NOMO-1 (cell line): ENCODE results near the gene TAOK3.

Source experiments
- DNase-seq, 2 experiments: peaks; one replicate each; lab custom pipeline; 2025; ENCODE audit not compliant: unreplicated experiment in 2 of 2; lab: John Stamatoyannopoulos, UW

TAOK3 gene

GRCh38 chr12:118344829-118345228 lies 27.9 kb downstream of the TAOK3 start:
- no peak for DNase-seq

GRCh38 chr12:118342090-118342489 lies 30.6 kb downstream of the TAOK3 start:
- peak in 1 of 2 experiments; percentile 27 for DNase-seq

- no peak for DNase-seq
These were observed 35.4 kb downstream of the TAOK3 start for GRCh38 chr12:118337194-118337838.

GRCh38 chr12:118336123-118336522 lies 36.6 kb downstream of the TAOK3 start:
- no peak for DNase-seq

- DNase-seq: peak; percentile 32 to 62
These were observed 37.7 kb downstream of the TAOK3 start for GRCh38 chr12:118334939-118335567.

GRCh38 chr12:118334241-118334640 lies 38.5 kb downstream of the TAOK3 start:
- DNase-seq: no peak

GRCh38 chr12:118332511-118332910 lies 40.2 kb downstream of the TAOK3 start:
- DNase-seq: peak; percentile 63 to 80

- DNase-seq: peak; percentile 94 to 96
These were observed 42.2 kb downstream of the TAOK3 start for GRCh38 chr12:118330421-118331018.

GRCh38 chr12:118328486-118329330 lies 44.0 kb downstream of the TAOK3 start:
- DNase-seq: peak in 1 of 2 experiments; percentile 30

GRCh38 chr12:118327391-118327790 lies 45.3 kb downstream of the TAOK3 start:
- DNase-seq: no peak

GRCh38 chr12:118326991-118327390 lies 45.7 kb downstream of the TAOK3 start:
- DNase-seq: no peak

- DNase-seq: no peak
These were observed 47.6 kb downstream of the TAOK3 start for GRCh38 chr12:118325081-118325480.

GRCh38 chr12:118319627-118320026 lies 53.1 kb downstream of the TAOK3 start:
- no peak for DNase-seq

GRCh38 chr12:118318744-118319143 lies 54.0 kb downstream of the TAOK3 start:
- no peak for DNase-seq

GRCh38 chr12:118317729-118318128 lies 55.0 kb downstream of the TAOK3 start:
- no peak for DNase-seq

- DNase-seq: no peak
These were observed 56.9 kb downstream of the TAOK3 start for GRCh38 chr12:118315821-118316220.

GRCh38 chr12:118312578-118312977 lies 60.1 kb downstream of the TAOK3 start:
- no peak for DNase-seq

GRCh38 chr12:118311666-118312065 lies 61.0 kb downstream of the TAOK3 start:
- DNase-seq: no peak

GRCh38 chr12:118310320-118310719 lies 62.4 kb downstream of the TAOK3 start:
- DNase-seq: no peak

- peak; percentile 50 to 80 for DNase-seq
These were observed 64.7 kb downstream of the TAOK3 start for GRCh38 chr12:118308006-118308405.
